Common myeloid progenitor, CD34-positive (primary cell): ENCODE data around the gene RAD52.

Experiments used
- CTCF ChIA-PET: fragments of 350-600 bp; sonication (Branson Sonifier 250); formaldehyde crosslinking; loops from one replicate; lab custom pipeline; 2021; ENCODE audit warnings: antibody characterized with exemption; lab: Charles Lee
- POLR2A ChIA-PET: fragments of 350-600 bp; sonication (Branson Sonifier 250); formaldehyde crosslinking; loops from one replicate; lab custom pipeline; 2021; ENCODE audit warnings: antibody characterized with exemption; lab: Charles Lee
- DNase-seq, 3 donors: peaks; one replicate each; pipeline versions ENCODE4 v3.0.0 to v3.0.0-alpha.2; 2013
- H3K27ac ChIP-seq, 2 experiments: 1 replicate in 1 of 2; 2 replicates in 1 of 2; pipeline ENCODE4 v1.7.0; 2013; ENCODE audit warnings: inconsistent platforms in 2 of 2, low read length in 2 of 2, mild to moderate bottlenecking in 2 of 2, low read depth in 1 of 2, moderate library complexity in 1 of 2; ENCODE audit not compliant: severe bottlenecking in 2 of 2, insufficient read depth in 1 of 2, poor library complexity in 1 of 2
- H3K27me3 ChIP-seq, 5 experiments: replicated peaks in 2 of 5; 1 replicate in 3 of 5; 2 replicates in 2 of 5; pipeline versions ENCODE4 v1.6.1 to v1.7.0; 2013; ENCODE audit warnings: low read length in 4 of 5, mild to moderate bottlenecking in 2 of 5, moderate library complexity in 2 of 5, inconsistent platforms in 1 of 5; ENCODE audit not compliant: insufficient read depth in 5 of 5, control insufficient read depth in 4 of 5
- H3K36me3 ChIP-seq, 4 experiments: 1 replicate in 2 of 4; 2 replicates in 2 of 4; pipeline versions ENCODE4 v1.6.1 to v1.7.0; 2013; ENCODE audit warnings: low read length in 3 of 4, control low read depth in 1 of 4, mild to moderate bottlenecking in 1 of 4; ENCODE audit not compliant: control insufficient read depth in 4 of 4, insufficient read depth in 4 of 4
- H3K4me1 ChIP-seq, 4 experiments: 1 replicate in 3 of 4; 2 replicates in 1 of 4; pipeline versions ENCODE4 v1.6.1 to v1.7.1; 2013; ENCODE audit warnings: low read length in 3 of 4, mild to moderate bottlenecking in 3 of 4, control low read depth in 1 of 4, inconsistent platforms in 1 of 4, moderate library complexity in 1 of 4; ENCODE audit not compliant: control insufficient read depth in 4 of 4, insufficient read depth in 4 of 4; ENCODE audit errors: control extremely low read depth in 1 of 4
- H3K4me3 ChIP-seq, 7 experiments: 1 replicate in 4 of 7; 2 replicates in 3 of 7; pipeline versions ENCODE4 v1.5.1 to v1.7.0; 2013; ENCODE audit warnings: mild to moderate bottlenecking in 7 of 7, low read length in 6 of 7, moderate library complexity in 6 of 7, inconsistent platforms in 2 of 7, low read depth in 2 of 7, control low read depth in 1 of 7; ENCODE audit not compliant: insufficient read depth in 4 of 7, control insufficient read depth in 1 of 7; ENCODE audit errors: extremely low read depth in 1 of 7
- H3K9me3 ChIP-seq, 5 experiments: 1 replicate in 4 of 5; 2 replicates in 1 of 5; pipeline versions ENCODE4 v1.6.1 to v1.7.1; 2013; ENCODE audit warnings: low read length in 4 of 5, mild to moderate bottlenecking in 2 of 5, inconsistent platforms in 1 of 5, low read depth in 1 of 5, moderate library complexity in 1 of 5; ENCODE audit not compliant: control insufficient read depth in 4 of 5, insufficient read depth in 2 of 5; ENCODE audit errors: control extremely low read depth in 1 of 5
- WGBS: methylation state at CpG from one replicate; pipeline ENCODE4 v1.1.5; 2013; ENCODE audit not compliant: insufficient coverage; 5-methylcytosine and 5-hydroxymethylcytosine counted together

RAD52 gene

GRCh38 chr12:865614-866013 lies 83.9 kb downstream of the RAD52 start:
- H3K27ac ChIP-seq, result no peak overlapping the region
- H3K4me3 ChIP-seq, result no peak overlapping the region
- ChIA-PET CTCF (interaction anchor here (0.8 to 1.6 kb wide), 3 partner anchors 9 to 227 kb away, joined by 3 to 6 read pairs (median 4); no protein-coding TSS in a partner anchor), POLR2A (no interaction called here)
- no peaks in the 10 kb centered on the region for H3K27me3 ChIP-seq
- peaks cover 26 to 76% (median 49%) of the 10 kb centered on the region in 4 experiments for H3K36me3 ChIP-seq
- H3K9me3 ChIP-seq, result no peaks in the 10 kb centered on the region
- DNase-seq, result no peak
- no peaks in the 10 kb centered on the region for H3K4me1 ChIP-seq
- WGBS, result no CpG with 5 or more reads among the region's 1 CpG

DNA sequence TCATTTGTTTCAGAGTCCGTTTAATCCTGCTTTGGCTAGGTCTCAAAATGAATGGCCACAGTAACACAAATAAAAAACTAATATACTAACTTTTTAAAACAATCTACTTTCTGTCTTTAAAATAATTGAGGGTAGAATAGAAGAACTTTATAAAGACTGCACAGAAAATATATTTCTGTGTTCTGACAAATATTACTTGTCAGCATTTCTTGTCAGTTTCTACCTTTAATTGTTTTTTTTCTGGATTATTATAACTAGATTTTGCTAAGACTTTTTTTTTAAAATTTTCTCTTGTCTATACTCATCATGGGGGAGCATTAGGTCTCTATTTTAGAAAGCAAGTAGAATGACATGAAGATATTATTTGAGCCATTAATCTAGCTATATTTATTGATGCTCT lies 86.2 kb downstream of the RAD52 start:
- DNase-seq, result no peak
- no peaks in the 10 kb centered on the region for H3K27me3 ChIP-seq
- POLR2A ChIA-PET, result no interaction called here
- H3K4me3 ChIP-seq, result no peak overlapping the region
- no CpG with 5 or more reads among the region's 1 CpG for WGBS
- H3K4me1 ChIP-seq, result no peaks in the 10 kb centered on the region
- peaks cover 19 to 74% (median 54%) of the 10 kb centered on the region in 4 experiments for H3K36me3 ChIP-seq
- no peaks in the 10 kb centered on the region for H3K9me3 ChIP-seq
- CTCF ChIA-PET, result interaction anchor here (1.0 kb wide), 1 partner anchor 10 kb away, joined by 3 read pairs; no protein-coding TSS in a partner anchor
- H3K27ac ChIP-seq, result no peak overlapping the region

GRCh38 chr12:862303-862911 lies 87.1 kb downstream of the RAD52 start:
- H3K4me1 ChIP-seq, result no peaks in the 10 kb centered on the region
- no peaks in the 10 kb centered on the region for H3K9me3 ChIP-seq
- H3K4me3 ChIP-seq, result no peak overlapping the region
- H3K36me3 ChIP-seq, result peaks cover 17 to 73% (median 54%) of the 10 kb centered on the region in 4 experiments
- WGBS, result 100% methylated on average over 1 of the region's 4 CpGs
- no peak overlapping the region for H3K27ac ChIP-seq
- DNase-seq, result no peak
- ChIA-PET POLR2A (no interaction called here), CTCF (interaction anchor here (1.0 kb wide), 1 partner anchor 9 kb away, joined by 3 read pairs; no protein-coding TSS in a partner anchor)
- H3K27me3 ChIP-seq, result no peaks in the 10 kb centered on the region
